ENCODE results near the gene VCAN.

DNA sequence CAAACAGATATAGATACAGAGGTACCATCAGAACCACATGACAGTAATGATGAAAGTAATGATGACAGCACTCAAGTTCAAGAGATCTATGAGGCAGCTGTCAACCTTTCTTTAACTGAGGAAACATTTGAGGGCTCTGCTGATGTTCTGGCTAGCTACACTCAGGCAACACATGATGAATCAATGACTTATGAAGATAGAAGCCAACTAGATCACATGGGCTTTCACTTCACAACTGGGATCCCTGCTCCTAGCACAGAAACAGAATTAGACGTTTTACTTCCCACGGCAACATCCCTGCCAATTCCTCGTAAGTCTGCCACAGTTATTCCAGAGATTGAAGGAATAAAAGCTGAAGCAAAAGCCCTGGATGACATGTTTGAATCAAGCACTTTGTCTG, 69.2 kb downstream of the VCAN start:
- TF ChIP-seq EZH2 (optimal IDR thresholded peaks at IDR 0.05; ENCODE audit: low read depth, low read length) (no peak), CTCF (IDR thresholded peaks at IDR 0.05; ENCODE audit: low read length) (no peak), EZH2phosphoT487 (IDR thresholded peaks at IDR 0.05; ENCODE audit: low read length) (no peak)

All from MM.1S (cell line).